HG02970 (cell line): ENCODE measurements around the gene DEFB132.
A peak's percentile ranks its signal among the peaks of the same experiment; 100 is the strongest.

Experiments used
- ATAC-seq: cut with Tn5 transposase; IDR thresholded peaks from one replicate; pipeline ENCODE4 v1.9.1; 2021; ENCODE audit warnings: mild to moderate bottlenecking, moderate library complexity, moderate number of reproducible peaks; ENCODE audit not compliant: unreplicated experiment, low FRiP score

The DEFB132 gene

GRCh38 chr20:259981-260380 is 2.5 kb downstream of the DEFB132 start:
- no peak for ATAC-seq

GRCh38 chr20:263701-264100 is 6.2 kb downstream of the DEFB132 start:
- ATAC-seq = no peak

- ATAC-seq = peak; percentile 92
These were observed 9.4 kb downstream of the DEFB132 start for GRCh38 chr20:266596-267562.

GRCh38 chr20:270517-270916 is 13.0 kb downstream of the DEFB132 start:
- ATAC-seq = no peak

GRCh38 chr20:271069-271468 is 13.5 kb downstream of the DEFB132 start:
- ATAC-seq = no peak

- ATAC-seq = no peak
These were observed 14.0 kb downstream of the DEFB132 start for GRCh38 chr20:271528-271927.

- ATAC-seq = no peak
These were observed 15.2 kb downstream of the DEFB132 start for GRCh38 chr20:272718-273117.

GRCh38 chr20:273884-274283 is 16.4 kb downstream of the DEFB132 start:
- ATAC-seq = no peak

- ATAC-seq = no peak
These were observed 18.3 kb downstream of the DEFB132 start for GRCh38 chr20:275791-276190.

- ATAC-seq = no peak
These were observed 19.3 kb downstream of the DEFB132 start for GRCh38 chr20:276620-277495.

- no peak for ATAC-seq
These were observed 19.9 kb downstream of the DEFB132 start for GRCh38 chr20:277496-277781.

GRCh38 chr20:278181-278580 is 20.7 kb downstream of the DEFB132 start:
- no peak for ATAC-seq

- no peak for ATAC-seq
These were observed 21.4 kb downstream of the DEFB132 start for GRCh38 chr20:278607-279571.

GRCh38 chr20:284172-284571 is 26.6 kb downstream of the DEFB132 start:
- no peak for ATAC-seq

- no peak for ATAC-seq
These were observed 29.0 kb downstream of the DEFB132 start for GRCh38 chr20:286508-286907.

- ATAC-seq = no peak
These were observed 31.6 kb downstream of the DEFB132 start for GRCh38 chr20:288956-289692.

- ATAC-seq = no peak
These were observed 32.2 kb downstream of the DEFB132 start for GRCh38 chr20:289693-290083.

GRCh38 chr20:290084-290831 is 32.7 kb downstream of the DEFB132 start, which contains the start of gene C20orf96:
Gene C20orf96 (minus strand): TSS chr20:290750. CDS start chr20:290610, 140 bp downstream.
- ATAC-seq = peak; percentile 84

GRCh38 chr20:294602-295001 is 37.1 kb downstream of the DEFB132 start:
- no peak for ATAC-seq
